IMR-90 (cell line): Measurements from ENCODE around the gene CEP295NL. TPM values are rescaled to one million over a fixed set of nuclear protein-coding genes. Genes with fewer than 3 reads are reported as not detected.
A peak's percentile ranks its signal among the peaks of the same experiment; 100 is the strongest.

Source experiments
- ATAC-seq: fragments of 200-7000 bp; cut with Tn5 transposase; 2 replicates; pipeline ENCODE4 v1.9.1; 2020; ENCODE audit warnings: low read depth, mild to moderate bottlenecking, moderate library complexity
- BruUV-seq: library from RNA; stranded (reverse); fragments of 400-500 nt; replicated peaks from 2 replicates; lab custom pipeline; 2021; lab: Mats Ljungman, UMichigan
- CTCF ChIA-PET: fragments of 300-600 bp; formaldehyde crosslinking; extraction: SDS; loops from one replicate; lab custom pipeline; 2021; ENCODE audit warnings: antibody characterized with exemption; lab: Yijun Ruan, JAX
- POLR2A ChIA-PET: fragments of 300-600 bp; sonication (Branson Sonifier 250); formaldehyde crosslinking; loops from one replicate; lab custom pipeline; 2022; ENCODE audit warnings: antibody characterized with exemption; ENCODE audit not compliant: unreplicated experiment; lab: Charles Lee
- DNase-seq: peaks from one replicate; pipeline ENCODE4 v3.0.0; 2013
- H2AFZ ChIP-seq: replicated peaks from 2 replicates; pipeline ENCODE3; 2013; ENCODE audit warnings: low read length, mild to moderate bottlenecking; ENCODE audit not compliant: poor library complexity
- H2AK5ac ChIP-seq: 2 replicates; pipeline ENCODE4 v1.6.1; 2013; ENCODE audit warnings: low read depth, low read length, inconsistent platforms
- H2AK9ac ChIP-seq: replicated peaks from 2 replicates; pipeline ENCODE3; 2013; ENCODE audit warnings: mild to moderate bottlenecking, low read depth, low read length, moderate library complexity; ENCODE audit not compliant: poor library complexity
- H2BK120ac ChIP-seq: 2 replicates; pipeline ENCODE4 v1.6.1; 2013; ENCODE audit warnings: low read depth, low read length, inconsistent platforms
- H2BK15ac ChIP-seq: 3 replicates; pipeline ENCODE4 v1.6.1; 2013; ENCODE audit warnings: low read depth, low read length, inconsistent platforms
- H2BK20ac ChIP-seq: 2 replicates; pipeline ENCODE4 v1.6.1; 2013; ENCODE audit warnings: low read depth, mild to moderate bottlenecking, inconsistent platforms, low read length, moderate library complexity
- H2BK5ac ChIP-seq: 2 replicates; pipeline ENCODE4 v1.6.1; 2013; ENCODE audit warnings: mild to moderate bottlenecking, low read depth, low read length, inconsistent platforms; ENCODE audit not compliant: poor library complexity, severe bottlenecking
- H3K14ac ChIP-seq: replicated peaks from 2 replicates; pipeline ENCODE4 v1.6.1; 2013; ENCODE audit warnings: low read depth, low read length, inconsistent platforms
- H3K18ac ChIP-seq: 2 replicates; pipeline ENCODE4 v1.6.1; 2013; ENCODE audit warnings: low read depth, low read length, control low read depth
- H3K23ac ChIP-seq: 2 replicates; pipeline ENCODE4 v1.6.1; 2013; ENCODE audit warnings: low read depth, low read length, inconsistent platforms
- H3K27ac ChIP-seq: 2 replicates; pipeline ENCODE4 v1.5.1; 2013; ENCODE audit warnings: mild to moderate bottlenecking, control low read depth, low read length; ENCODE audit not compliant: insufficient read depth
- H3K27me3 ChIP-seq: 2 replicates; pipeline ENCODE4 v1.6.1; 2013; ENCODE audit warnings: low read length; ENCODE audit not compliant: control insufficient read depth, insufficient read depth
- H3K36me3 ChIP-seq: 2 replicates; pipeline ENCODE4 v1.6.1; 2013; ENCODE audit warnings: low read length, mixed read lengths; ENCODE audit not compliant: control insufficient read depth, insufficient read depth
- H3K4ac ChIP-seq: 2 replicates; pipeline ENCODE4 v1.6.1; 2013; ENCODE audit warnings: low read depth, low read length, inconsistent platforms
- H3K4me1 ChIP-seq: 2 replicates; pipeline ENCODE4 v1.6.1; 2013; ENCODE audit warnings: low read length, mixed read lengths; ENCODE audit not compliant: control insufficient read depth, insufficient read depth
- H3K4me2 ChIP-seq: 2 replicates; pipeline ENCODE4 v1.6.1; 2013; ENCODE audit warnings: low read depth, mild to moderate bottlenecking, control low read depth, low read length, moderate library complexity
- H3K4me3 ChIP-seq: 2 replicates; pipeline ENCODE4 v1.5.1; 2013; ENCODE audit warnings: low read depth, mild to moderate bottlenecking, control low read depth, low read length, moderate library complexity; ENCODE audit not compliant: insufficient read depth
- H3K56ac ChIP-seq: 2 replicates; pipeline ENCODE4 v1.6.1; 2013; ENCODE audit warnings: low read length, inconsistent platforms; ENCODE audit not compliant: insufficient read depth; ENCODE audit errors: extremely low read depth
- H3K79me1 ChIP-seq, 2 experiments: 2 replicates each; pipeline ENCODE4 v1.6.1; 2013; ENCODE audit warnings: low read length in 2 of 2, inconsistent platforms in 1 of 2, low read depth in 1 of 2
- H3K9ac ChIP-seq: 2 replicates; pipeline ENCODE4 v1.6.1; 2013; ENCODE audit warnings: low read depth, low read length, control low read depth
- H3K9me1 ChIP-seq: 2 replicates; pipeline ENCODE4 v1.6.1; 2013; ENCODE audit warnings: low read length, inconsistent platforms; ENCODE audit not compliant: insufficient read depth
- H3K9me3 ChIP-seq: 2 replicates; pipeline ENCODE4 v1.6.1; 2013; ENCODE audit warnings: low read length; ENCODE audit not compliant: control insufficient read depth, insufficient read depth
- H4K20me1 ChIP-seq: 2 replicates; pipeline ENCODE4 v1.6.1; 2013; ENCODE audit warnings: low read length, inconsistent platforms; ENCODE audit not compliant: insufficient read depth
- H4K5ac ChIP-seq: 2 replicates; pipeline ENCODE4 v1.6.1; 2013; ENCODE audit warnings: mild to moderate bottlenecking, low read depth, low read length, control low read depth
- H4K8ac ChIP-seq, 2 experiments: 2 replicates each; pipeline ENCODE4 v1.6.1; 2013; ENCODE audit warnings: low read depth in 2 of 2, low read length in 2 of 2, control low read depth in 1 of 2, inconsistent platforms in 1 of 2
- H4K91ac ChIP-seq: 2 replicates; pipeline ENCODE4 v1.6.1; 2013; ENCODE audit warnings: low read depth, low read length, inconsistent platforms; ENCODE audit not compliant: insufficient read depth
- BHLHE40 ChIP-seq: fragments of 150-350 bp; IDR thresholded peaks from 2 replicates; pipeline ENCODE4 v1.6.1; 2016; ENCODE audit warnings: mild to moderate bottlenecking, low read depth, low read length
- CEBPB ChIP-seq: IDR thresholded peaks from 2 replicates; pipeline ENCODE4 v1.6.1; 2012; ENCODE audit warnings: low read depth, low read length, improper control_type of control experiment
- RCOR1 ChIP-seq: IDR thresholded peaks from 2 replicates; pipeline ENCODE4 v1.6.1; 2012; ENCODE audit warnings: mild to moderate bottlenecking, low read length, improper control_type of control experiment; ENCODE audit not compliant: insufficient replicate concordance
- RFX5 ChIP-seq: IDR thresholded peaks from 2 replicates; pipeline ENCODE4 v1.8.0; 2012; ENCODE audit warnings: low read depth, mild to moderate bottlenecking, low read length, moderate library complexity
- WGBS, 2 experiments: methylation state at CpG; one replicate each; pipeline versions ENCODE4 v1.1.5 to v1.1.7; 2013; ENCODE audit warnings: missing lambda C conversion rate in 2 of 2; ENCODE audit not compliant: insufficient read length in 1 of 2; ENCODE audit errors: extremely low coverage in 2 of 2; 5-methylcytosine and 5-hydroxymethylcytosine counted together
- dilution Hi-C: fragments of 300-500 bp; cut with HindIII; formaldehyde crosslinking; loops from one replicate; pipeline ENCODE4 v1.14.3; 2018; ENCODE audit warnings: low sequenced_read_pairs; ENCODE audit not compliant: unreplicated experiment
- in situ Hi-C: fragments of 300-500 bp; cut with MboI; formaldehyde crosslinking; loops from 3 replicates; pipeline ENCODE4 v1.14.3; 2019; ENCODE audit warnings: low sequenced_read_pairs, inconsistent platforms, mixed read lengths
- intact Hi-C: fragments of 100-400 bp; cut with micrococcal nuclease; formaldehyde crosslinking; loops from 2 replicates; pipeline ENCODE4 v1.10.0; 2022
- polyA plus RNA-seq, 3 experiments: library from polyadenylated mRNA; depleted of rRNA; stranded (reverse); fragments of >200 nt; gene quantifications; 2 replicates each; pipeline ENCODE4 v1.2.3, GENCODE V29; 2012; ENCODE audit warnings: low replicate concordance in 1 of 3
- total RNA-seq: library from RNA; depleted of rRNA; stranded (reverse); fragments of >200 nt; gene quantifications from 2 replicates; pipeline ENCODE4 v1.2.3, GENCODE V29; 2012

CEP295NL gene
- total and polyA plus RNA-seq, 2 of the 4 experiments (the other 2 are of a cell fraction): 0.31 to 0.72 TPM

- Histone ChIP-seq H4K91ac (no peak overlapping the region), H3K18ac (no peak overlapping the region), H3K36me3 (peaks cover 15% of the 10 kb centered on the region; the same call in 1 of the 2 replicates), H2BK15ac (no peak overlapping the region), H3K56ac (no peak overlapping the region), H2AK9ac (peak overlapping the region; percentile 75), H3K4me1 (peaks cover 30% of the 10 kb centered on the region), H3K4ac (peak overlapping the region; percentile 50; the same call in 1 of the 2 replicates), H4K8ac (no peak overlapping the region), H4K20me1 (peaks cover 91% of the 10 kb centered on the region), H2AK5ac (no peak overlapping the region; the same call in 1 of the 2 replicates), H3K79me1 (peaks cover 12 to 79% of the 10 kb centered on the region in 2 experiments), H3K27ac (peak overlapping the region; percentile 42), H2AFZ (peak overlapping the region; percentile 53), H2BK5ac (peak overlapping the region; percentile 54), H3K9ac (0 out of 2 replicates have a peak overlapping the region, but pooled peaks have one; percentile 1), H4K5ac (no peak overlapping the region), H3K9me3 (no peaks in the 10 kb centered on the region), H3K4me3 (no peak overlapping the region), H3K4me2 (0 out of 2 replicates have a peak overlapping the region, but pooled peaks have one; percentile 14), H3K14ac (peak overlapping the region; percentile 21; the same call in 1 of the 2 replicates), H2BK120ac (no peak overlapping the region), H3K9me1 (peaks cover 44% of the 10 kb centered on the region), H2BK20ac (no peak overlapping the region), H3K27me3 (no peaks in the 10 kb centered on the region), H3K23ac (peak overlapping the region; percentile 74; the same call in 1 of the 2 replicates)
- WGBS, 2 experiments: 86% methylated on average over 4 of the region's 17 CpGs; no CpG with 5 or more reads in 1 of the 2 experiments
- intact Hi-C loops: no loop called here
- ATAC-seq (peak; percentile 36; the same call in 1 of the 2 replicates), DNase-seq (no peak)
- BruUV-seq: no TSS peak
- POLR2A ChIA-PET: no interaction called here
- dilution Hi-C loops: no loop called here
- in situ Hi-C loops: no loop called here
- CTCF ChIA-PET: interaction anchor here (0.5 to 0.8 kb wide), 2 partner anchors 28 to 50 kb away, joined by 6 read pairs; no protein-coding TSS in a partner anchor
- TF ChIP-seq BHLHE40 (no peak), RFX5 (no peak), RCOR1 (no peak), CEBPB (no peak)
Observed at GRCh38 chr17:78915872-78916632, 13.1 kb upstream of the CEP295NL start.
